H1 (cell line): Measurements from ENCODE around the gene SBF2. TPM values are rescaled to one million over a fixed set of nuclear protein-coding genes. Genes with fewer than 3 reads are reported as not detected.

Experiments
- CTCF ChIA-PET: fragments of 300-600 bp; sonication (Branson Sonifier 250); formaldehyde crosslinking; loops from one replicate; lab custom pipeline; 2021; ENCODE audit not compliant: partially characterized antibody; lab: Charles Lee
- POLR2A ChIA-PET: fragments of 300-600 bp; sonication (Branson Sonifier 250); formaldehyde crosslinking; loops from one replicate; lab custom pipeline; 2021; ENCODE audit warnings: inconsistent platforms; ENCODE audit not compliant: partially characterized antibody; lab: Charles Lee
- DNase-seq, 2 experiments: peaks; one replicate each; pipeline versions ENCODE4 v3.0.0 to v3.0.0-alpha.2; 2010 to 2022; ENCODE audit warnings: low spot score in 2 of 2, low read depth in 1 of 2, mixed read lengths in 1 of 2
- FAIRE-seq: peaks from 2 replicates; lab custom pipeline; 2011; peaks lifted over from hg19 to GRCh38; lab: Jason Lieb, UNC
- H2AFZ ChIP-seq: 2 replicates; pipeline ENCODE4 v1.8.1; 2012; ENCODE audit warnings: low read length, inconsistent platforms
- H2AK5ac ChIP-seq: 2 replicates; pipeline ENCODE4 v1.6.1; 2013; ENCODE audit warnings: low read depth, low read length
- H2BK120ac ChIP-seq: replicated peaks from 2 replicates; pipeline ENCODE3; 2013; ENCODE audit warnings: low read depth, low read length, inconsistent platforms
- H2BK12ac ChIP-seq: 2 replicates; pipeline ENCODE4 v1.6.1; 2013; ENCODE audit warnings: low read depth, low read length
- H2BK15ac ChIP-seq: 2 replicates; pipeline ENCODE4 v1.6.1; 2013; ENCODE audit warnings: low read length
- H2BK20ac ChIP-seq: 2 replicates; pipeline ENCODE4 v1.6.1; 2013; ENCODE audit warnings: low read length
- H2BK5ac ChIP-seq: 2 replicates; pipeline ENCODE4 v1.6.1; 2013; ENCODE audit warnings: low read depth, low read length
- H3K14ac ChIP-seq: 2 replicates; pipeline ENCODE4 v1.6.1; 2013; ENCODE audit warnings: inconsistent platforms; ENCODE audit not compliant: insufficient read length
- H3K18ac ChIP-seq: 2 replicates; pipeline ENCODE4 v1.6.1; 2013; ENCODE audit warnings: low read length; ENCODE audit errors: extremely low read depth
- H3K23ac ChIP-seq: 2 replicates; pipeline ENCODE4 v1.6.1; 2013; ENCODE audit warnings: inconsistent platforms; ENCODE audit not compliant: insufficient read length
- H3K23me2 ChIP-seq: 2 replicates; pipeline ENCODE4 v1.6.1; 2013; ENCODE audit warnings: low read depth, low read length
- H3K27ac ChIP-seq: 2 replicates; pipeline ENCODE4 v1.6.1; 2011; ENCODE audit warnings: low read depth, low read length, inconsistent platforms
- H3K27me3 ChIP-seq, 4 experiments: replicated peaks in 1 of 4; 1 replicate in 1 of 4; 2 replicates in 3 of 4; pipeline versions ENCODE4 v1.6.1 to v1.8.1; 2011 to 2013; ENCODE audit warnings: low read length in 3 of 4, mild to moderate bottlenecking in 3 of 4, inconsistent platforms in 2 of 4, mixed read lengths in 2 of 4, moderate library complexity in 1 of 4; ENCODE audit not compliant: control insufficient read depth in 3 of 4, insufficient read depth in 3 of 4; ENCODE audit errors: extremely low read depth in 1 of 4
- H3K36me3 ChIP-seq, 4 experiments: 2 replicates each; pipeline versions ENCODE4 v1.6.1 to v1.8.1; 2011 to 2013; ENCODE audit warnings: mild to moderate bottlenecking in 4 of 4, low read length in 3 of 4, moderate library complexity in 2 of 4, control low read depth in 1 of 4, inconsistent platforms in 1 of 4; ENCODE audit not compliant: insufficient read depth in 4 of 4, control insufficient read depth in 2 of 4
- H3K4ac ChIP-seq: replicated peaks from 2 replicates; pipeline ENCODE3; 2013; ENCODE audit warnings: low read length, low read depth, mixed read lengths, inconsistent platforms; ENCODE audit not compliant: insufficient read length
- H3K4me1 ChIP-seq, 4 experiments: replicated peaks in 1 of 4; 1 replicate in 1 of 4; 2 replicates in 3 of 4; pipeline versions ENCODE4 v1.6.1 to v1.8.1; 2011 to 2013; ENCODE audit warnings: low read length in 3 of 4, inconsistent platforms in 2 of 4, mixed read lengths in 1 of 4; ENCODE audit not compliant: insufficient read depth in 4 of 4, control insufficient read depth in 3 of 4
- H3K4me2 ChIP-seq, 2 experiments: 2 replicates each; pipeline versions ENCODE4 v1.6.1 to v1.8.1; 2011 to 2013; ENCODE audit warnings: low read depth in 2 of 2, low read length in 2 of 2, control low read depth in 1 of 2, inconsistent platforms in 1 of 2, mild to moderate bottlenecking in 1 of 2; ENCODE audit not compliant: insufficient read depth in 1 of 2
- H3K4me3 ChIP-seq, 4 experiments: fragments of 200-600, 300-600 bp in 1 of 4; sonication (generic), shearing (Covaris generic), sonication (Bioruptor Twin) in 1 of 4; 2 replicates each; pipeline versions ENCODE4 v1.5.1 to v1.8.1; 2011 to 2016; ENCODE audit warnings: low read length in 4 of 4, low read depth in 3 of 4, control low read depth in 2 of 4, inconsistent platforms in 2 of 4, mild to moderate bottlenecking in 2 of 4, mixed read lengths in 1 of 4, moderate library complexity in 1 of 4; ENCODE audit not compliant: insufficient read depth in 2 of 4; ENCODE audit errors: extremely low read depth in 1 of 4
- H3K56ac ChIP-seq: replicated peaks from 2 replicates; pipeline ENCODE3; 2013; ENCODE audit warnings: low read depth, mild to moderate bottlenecking, mixed read lengths, low read length, inconsistent platforms; ENCODE audit not compliant: insufficient read length
- H3K79me1 ChIP-seq: 2 replicates; pipeline ENCODE4 v1.6.1; 2013; ENCODE audit warnings: low read depth, low read length, control low read depth
- H3K79me2 ChIP-seq, 2 experiments: 2 replicates each; pipeline versions ENCODE4 v1.6.1 to v1.8.1; 2012 to 2013; ENCODE audit warnings: low read length in 2 of 2, mild to moderate bottlenecking in 2 of 2, inconsistent platforms in 1 of 2; ENCODE audit not compliant: insufficient read depth in 2 of 2, control insufficient read depth in 1 of 2
- H3K9ac ChIP-seq, 4 experiments: replicated peaks in 1 of 4; 1 replicate in 1 of 4; 2 replicates in 3 of 4; pipeline versions ENCODE4 v1.6.1 to v1.8.1; 2011 to 2013; ENCODE audit warnings: low read depth in 3 of 4, low read length in 3 of 4, control low read depth in 2 of 4, mild to moderate bottlenecking in 2 of 4, moderate library complexity in 2 of 4, inconsistent platforms in 1 of 4; ENCODE audit errors: extremely low read depth in 1 of 4
- H3K9me3 ChIP-seq, 2 experiments: 2 replicates each; pipeline versions ENCODE4 v1.6.1 to v1.8.1; 2012 to 2013; ENCODE audit warnings: mild to moderate bottlenecking in 2 of 2, moderate library complexity in 2 of 2, control low read depth in 1 of 2, inconsistent platforms in 1 of 2, low read depth in 1 of 2, low read length in 1 of 2, mixed read lengths in 1 of 2; ENCODE audit not compliant: insufficient read depth in 2 of 2
- H4K20me1 ChIP-seq, 2 experiments: replicated peaks in 1 of 2; 2 replicates each; pipeline versions ENCODE3 to v1.8.1; 2011 to 2013; ENCODE audit warnings: inconsistent platforms in 2 of 2, low read length in 2 of 2, mild to moderate bottlenecking in 1 of 2; ENCODE audit not compliant: insufficient read depth in 2 of 2, control insufficient read depth in 1 of 2
- H4K5ac ChIP-seq: 2 replicates; pipeline ENCODE4 v1.6.1; 2013; ENCODE audit warnings: low read length, low read depth, mixed read lengths, inconsistent platforms; ENCODE audit not compliant: insufficient read length
- H4K8ac ChIP-seq: 2 replicates; pipeline ENCODE4 v1.8.0; 2013; ENCODE audit warnings: mild to moderate bottlenecking, moderate library complexity, low read length, inconsistent platforms; ENCODE audit not compliant: insufficient read depth; ENCODE audit errors: extremely low read depth
- H4K91ac ChIP-seq: replicated peaks from 2 replicates; pipeline ENCODE3; 2013; ENCODE audit warnings: low read length, mixed read lengths, inconsistent platforms; ENCODE audit not compliant: insufficient read length
- CBX8 ChIP-seq: fragments of 300-800, 300-1000 bp; sonication (generic); IDR thresholded peaks from 2 replicates; pipeline ENCODE4 v1.7.1; 2016; ENCODE audit warnings: low read depth, low read length, borderline replicate concordance
- CREB1 ChIP-seq: IDR thresholded peaks from 2 replicates; pipeline ENCODE4 v1.6.1; 2012; ENCODE audit warnings: inconsistent platforms
- MAFK ChIP-seq: IDR thresholded peaks from 2 replicates; pipeline ENCODE4 v1.6.1; 2012; ENCODE audit warnings: low read depth, mild to moderate bottlenecking, improper control_type of control experiment, low read length
- POLR2AphosphoS5 ChIP-seq: IDR thresholded peaks from 2 replicates; pipeline ENCODE4 v1.6.1; 2011; ENCODE audit warnings: low read depth, low read length
- RNF2 ChIP-seq: fragments of 200-900, 300-1000 bp; sonication (generic); IDR thresholded peaks from 2 replicates; pipeline ENCODE4 v1.7.1; 2016; ENCODE audit warnings: borderline replicate concordance, low read depth, mild to moderate bottlenecking, antibody characterized with exemption, low read length; ENCODE audit not compliant: poor library complexity, severe bottlenecking; ENCODE audit errors: missing control alignments
- SIN3A ChIP-seq, 2 experiments: IDR thresholded peaks in 1 of 2; conservative IDR thresholded peaks in 1 of 2; 2 replicates each; pipeline ENCODE4 v1.6.1; 2011 to 2012; ENCODE audit warnings: low read length in 2 of 2, improper control_type of control experiment in 1 of 2, low read depth in 1 of 2, mild to moderate bottlenecking in 1 of 2
- whole genome bisulfite sequencing, 2 experiments: shearing (Covaris generic) in 1 of 2; methylation state at CpG; one replicate each; pipeline versions ENCODE4 v1.1.6 to v1.1.7; 2013 to 2015; ENCODE audit warnings: low lambda C conversion rate in 2 of 2, mixed read lengths in 2 of 2, inconsistent platforms in 1 of 2, low coverage in 1 of 2, missing lambda C conversion rate in 1 of 2; ENCODE audit not compliant: insufficient replicate concordance in 2 of 2, insufficient coverage in 1 of 2, insufficient read length in 1 of 2; ENCODE audit errors: extremely low coverage in 1 of 2, missing lambda C conversion rate in 1 of 2; 5-methylcytosine and 5-hydroxymethylcytosine counted together
- polyA plus RNA-seq, 7 experiments: library from polyadenylated mRNA; depleted of rRNA in 3 of 7; stranded (reverse) in 5 of 7; unstranded in 2 of 7; fragments of >200 nt in 5 of 7; fragments of 200-250 nt in 2 of 7; gene quantifications; 1 replicate in 5 of 7; 2 replicates in 1 of 7; 4 replicates in 1 of 7; pipeline versions ENCODE4 v1.2.1 to v1.2.3, GENCODE V29; 2011 to 2013; ENCODE audit warnings: missing spikeins in 2 of 7, mixed read lengths in 2 of 7
- total RNA-seq: library from RNA; stranded (reverse); fragmentation: NEBNext Ultra II Directional; extraction: Animal tissue kit (Norgen Biotek cat#: 25700); gene quantifications from 2 replicates; pipeline ENCODE4 v1.2.1, GENCODE V29; 2021
- TF ChIP-seq, protein P1 (sequence below), 3 experiments: IDR thresholded peaks; 1 replicate in 2 of 3; 2 replicates in 1 of 3; pipeline versions ENCODE4 v1.5.1 to v1.6.1; 2011; ENCODE audit warnings: low read length in 3 of 3, mild to moderate bottlenecking in 3 of 3, inconsistent platforms in 2 of 3, low read depth in 1 of 3, moderate library complexity in 1 of 3; ENCODE audit not compliant: insufficient read depth in 1 of 3; ENCODE audit errors: control extremely low read depth in 1 of 3

The SBF2 gene
- total and polyA plus RNA-seq, 2 of the 8 experiments (the other 6 are each of a cell fraction or from before 2014, with no cell fraction given): 36.7 to 50.5 TPM

- Histone ChIP-seq H3K14ac (no peak overlapping the region), H3K79me2 (no peaks in the 10 kb centered on the region), H2BK20ac (no peak overlapping the region), H2BK15ac (no peak overlapping the region), H4K20me1 (no peaks in the 10 kb centered on the region), H3K27me3 (no peaks in the 10 kb centered on the region), H3K79me1 (no peaks in the 10 kb centered on the region), H3K27ac (no peak overlapping the region), H3K18ac (no peak overlapping the region), H3K4me2 (no peak overlapping the region), H2AK5ac (no peak overlapping the region), H3K23me2 (no peaks in the 10 kb centered on the region), H4K8ac (no peak overlapping the region), H2BK12ac (no peak overlapping the region), H2AFZ (no peak overlapping the region), H3K4ac (no peak overlapping the region), H2BK120ac (no peak overlapping the region), H3K9ac (no peak overlapping the region), H3K4me3 (no peak overlapping the region)
- CTCF ChIA-PET: interaction anchor here (0.9 to 1.8 kb wide), 3 partner anchors 13 to 83 kb away, joined by 3 to 7 read pairs (median 4); no protein-coding TSS in a partner anchor
- no peak for FAIRE-seq
- no peak for TF ChIP-seq CBX8
- TF ChIP-seq, protein P1, sequence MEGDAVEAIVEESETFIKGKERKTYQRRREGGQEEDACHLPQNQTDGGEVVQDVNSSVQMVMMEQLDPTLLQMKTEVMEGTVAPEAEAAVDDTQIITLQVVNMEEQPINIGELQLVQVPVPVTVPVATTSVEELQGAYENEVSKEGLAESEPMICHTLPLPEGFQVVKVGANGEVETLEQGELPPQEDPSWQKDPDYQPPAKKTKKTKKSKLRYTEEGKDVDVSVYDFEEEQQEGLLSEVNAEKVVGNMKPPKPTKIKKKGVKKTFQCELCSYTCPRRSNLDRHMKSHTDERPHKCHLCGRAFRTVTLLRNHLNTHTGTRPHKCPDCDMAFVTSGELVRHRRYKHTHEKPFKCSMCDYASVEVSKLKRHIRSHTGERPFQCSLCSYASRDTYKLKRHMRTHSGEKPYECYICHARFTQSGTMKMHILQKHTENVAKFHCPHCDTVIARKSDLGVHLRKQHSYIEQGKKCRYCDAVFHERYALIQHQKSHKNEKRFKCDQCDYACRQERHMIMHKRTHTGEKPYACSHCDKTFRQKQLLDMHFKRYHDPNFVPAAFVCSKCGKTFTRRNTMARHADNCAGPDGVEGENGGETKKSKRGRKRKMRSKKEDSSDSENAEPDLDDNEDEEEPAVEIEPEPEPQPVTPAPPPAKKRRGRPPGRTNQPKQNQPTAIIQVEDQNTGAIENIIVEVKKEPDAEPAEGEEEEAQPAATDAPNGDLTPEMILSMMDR (IDR thresholded peaks at IDR 0.05; ENCODE audit: control extremely low read depth in 1 of 3, insufficient read depth in 1 of 3, low read depth in 1 of 3, low read length in 3 of 3): no peak
- no peak for TF ChIP-seq SIN3A (conservative IDR thresholded peaks at IDR 0.05 in 1 of 2, IDR thresholded peaks at IDR 0.05 in 1 of 2; ENCODE audit: low read depth in 1 of 2, low read length in 2 of 2)
- TF ChIP-seq RNF2: no peak
- no peak for TF ChIP-seq POLR2AphosphoS5
- no peak for TF ChIP-seq CREB1
- no peak for TF ChIP-seq MAFK
- TF ChIP-seq, all 59 proteins: peak for 0
- Histone ChIP-seq H2BK5ac (no peak overlapping the region), H3K23ac (no peak overlapping the region), H4K5ac (no peak overlapping the region), H4K91ac (no peak overlapping the region), H3K36me3 (no peaks in the 10 kb centered on the region), H3K9me3 (no peaks in the 10 kb centered on the region), H3K4me1 (peaks cover 0 to 6% (median 3%) of the 10 kb centered on the region in 4 experiments; a peak in 3 of 7 replicates), H3K56ac (no peak overlapping the region)
- no peak for DNase-seq
- WGBS, 2 experiments: 95% methylated on average over 1 of the region's 1 CpG; no CpG with 5 or more reads in 1 of the 2 experiments
- POLR2A ChIA-PET: interaction anchor here (1.0 kb wide), 1 partner anchor 14 kb away, joined by 3 read pairs; no protein-coding TSS in a partner anchor
Measured at GRCh38 chr11:9888938-9889337, 405.1 kb downstream of the SBF2 start.
